CD4-positive, alpha-beta T cell treated with Interleukin-15 for 1 hour (primary cell): ENCODE data around the gene TLX1.

ENCODE experiments used
- DNase-seq: peaks from one replicate; pipeline ENCODE4 v3.0.0-alpha.2; 2020

TLX1 gene

DNA sequence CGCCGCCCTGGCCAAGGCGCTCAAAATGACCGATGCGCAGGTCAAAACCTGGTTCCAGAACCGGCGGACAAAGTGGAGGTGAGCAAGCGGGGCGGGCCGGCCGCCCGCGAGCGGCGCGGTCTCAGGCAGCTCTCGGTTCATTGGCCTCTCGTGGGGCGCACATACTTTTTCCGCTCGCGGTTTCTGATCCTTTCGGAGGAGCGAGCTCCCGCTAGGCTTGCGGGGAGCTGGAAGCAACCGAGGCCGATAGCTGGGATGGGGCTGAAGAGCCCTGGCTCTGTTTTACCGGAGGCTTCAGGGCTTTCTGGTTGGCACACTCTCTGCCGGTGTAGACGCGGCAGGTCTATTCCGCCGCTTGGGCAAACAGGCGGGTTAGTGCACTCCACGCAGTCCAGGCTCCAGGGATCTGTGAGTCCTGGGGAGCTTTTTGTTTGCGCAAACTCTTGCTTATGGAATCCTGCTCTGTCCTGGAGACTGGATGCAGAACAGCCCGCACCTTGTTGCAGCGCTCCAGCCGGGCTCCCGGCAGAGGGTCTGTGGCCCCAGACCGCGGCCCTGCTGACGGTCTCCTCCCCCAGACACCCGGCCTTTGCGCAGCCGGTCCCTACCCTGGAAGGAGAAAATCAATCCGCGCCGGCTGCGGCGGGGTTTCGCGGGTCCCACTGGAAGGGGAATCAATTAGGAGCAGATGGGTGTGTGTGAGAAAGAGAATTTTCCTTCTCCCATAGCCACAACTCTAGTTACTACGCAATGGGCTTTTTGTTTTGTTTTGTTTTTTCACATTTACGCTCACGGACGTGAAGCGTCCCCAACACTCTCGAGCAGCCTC is 3.4 kb downstream of the TLX1 start:
- no peak for DNase-seq

DNA sequence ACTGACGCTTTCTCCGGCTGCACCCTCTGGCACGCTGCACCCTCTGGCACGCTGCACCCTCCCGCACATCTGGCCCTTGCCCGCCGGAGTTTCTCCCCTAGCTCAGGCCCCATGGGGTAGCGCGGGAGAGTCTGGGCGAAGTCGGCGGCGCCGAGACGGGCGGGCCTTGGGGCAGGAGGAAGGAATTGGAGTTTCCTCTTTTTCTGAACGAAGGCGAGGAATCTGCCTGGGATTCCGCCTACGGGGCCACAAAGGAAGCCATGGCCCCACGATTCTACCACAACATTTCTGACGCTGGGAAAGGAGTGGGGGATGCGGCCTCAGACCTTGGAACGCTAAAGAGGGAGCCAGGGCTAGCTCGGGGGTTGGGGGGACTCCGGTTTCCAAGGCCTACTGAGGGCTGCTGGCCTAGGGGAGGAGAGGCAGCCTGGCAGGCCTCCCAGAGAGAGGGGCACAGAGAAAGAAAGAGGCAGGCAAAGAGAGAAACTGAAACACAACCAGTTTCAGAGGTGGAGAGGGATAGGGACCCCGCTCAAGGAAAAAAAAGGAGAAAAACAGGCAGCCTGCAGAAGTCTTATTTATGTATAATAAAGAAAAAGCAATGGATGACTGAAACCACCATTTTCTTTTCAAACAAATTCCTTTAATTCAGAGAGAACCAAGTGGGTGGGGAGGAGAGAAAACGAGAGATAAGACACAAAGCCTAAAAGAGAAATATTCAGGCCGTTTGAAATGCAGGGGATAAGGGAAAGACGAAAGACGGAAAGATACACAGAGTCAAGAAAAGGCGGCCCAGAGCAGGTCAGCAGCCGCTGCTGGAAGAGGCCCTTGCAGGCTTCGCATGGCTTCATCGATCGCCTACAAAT is 4.3 kb downstream of the TLX1 start:
- DNase-seq: no peak

DNA sequence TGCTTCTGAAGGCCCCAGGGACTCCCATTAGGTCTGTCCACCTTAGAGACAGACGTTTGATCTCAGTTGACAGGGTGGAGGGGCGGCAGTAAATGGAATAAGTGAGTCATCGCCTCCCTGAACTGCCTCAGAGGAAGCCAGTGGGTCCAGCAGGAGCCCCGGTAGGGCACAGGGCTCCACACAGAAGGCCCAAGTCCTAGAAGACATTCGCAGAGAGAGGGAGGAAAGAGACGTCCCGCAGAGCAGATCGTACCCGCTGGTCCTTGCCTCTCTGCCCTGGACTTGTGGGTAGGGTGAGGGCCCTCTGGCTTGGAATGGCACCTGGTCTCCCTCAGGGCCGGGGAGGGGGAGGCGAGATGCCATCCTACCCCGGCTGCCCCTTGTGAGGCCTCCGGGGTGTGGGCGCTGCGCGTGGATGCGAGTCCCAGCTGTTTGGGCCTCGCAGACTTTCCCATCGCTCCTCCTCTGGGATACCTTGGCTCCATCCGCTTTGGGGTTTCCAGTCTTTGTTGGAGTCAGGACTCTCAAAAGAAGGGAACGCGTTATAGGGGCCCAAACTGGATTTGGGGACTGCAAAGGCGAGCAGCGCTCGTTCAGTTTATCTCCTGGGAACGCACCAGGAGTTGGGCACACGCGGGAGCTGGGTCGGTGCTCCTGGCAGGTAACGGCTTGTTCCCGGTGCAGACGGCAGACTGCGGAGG is 5.1 kb downstream of the TLX1 start:
- DNase-seq: no peak

DNA sequence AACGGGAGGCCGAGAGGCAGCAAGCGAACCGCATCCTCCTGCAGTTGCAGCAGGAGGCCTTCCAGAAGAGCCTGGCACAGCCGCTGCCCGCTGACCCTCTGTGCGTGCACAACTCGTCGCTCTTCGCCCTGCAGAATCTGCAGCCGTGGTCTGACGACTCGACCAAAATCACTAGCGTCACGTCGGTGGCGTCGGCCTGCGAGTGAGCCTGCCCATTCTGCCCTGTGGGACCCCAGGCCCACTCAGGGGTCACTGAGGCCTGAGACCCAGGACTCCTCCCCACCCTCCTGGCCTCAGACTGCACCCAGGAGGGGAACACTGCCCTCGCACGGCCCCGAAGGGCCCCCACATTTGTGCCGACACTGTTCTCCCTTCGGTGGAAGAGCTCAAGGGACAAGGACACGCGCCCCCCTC is 5.6 kb downstream of the TLX1 start:
- DNase-seq: no peak

DNA sequence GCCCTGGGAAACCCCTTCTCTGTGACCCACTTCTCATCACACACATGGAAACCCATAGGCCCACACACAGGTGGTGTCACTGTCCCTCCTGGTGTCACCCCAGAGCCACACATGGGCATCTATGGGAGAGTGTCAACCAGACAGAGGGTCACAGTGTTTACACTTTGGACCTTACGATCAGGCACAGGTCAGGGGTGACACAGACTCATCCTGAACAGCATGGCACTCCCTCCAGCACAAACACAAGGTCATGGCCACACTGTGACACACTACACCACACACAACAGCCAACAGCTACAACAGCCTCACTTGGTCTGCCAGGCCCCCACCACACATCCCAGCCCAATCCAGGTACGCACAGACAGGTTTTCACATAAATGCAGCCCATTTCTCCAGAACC is 6.2 kb downstream of the TLX1 start:
- no peak for DNase-seq

DNA sequence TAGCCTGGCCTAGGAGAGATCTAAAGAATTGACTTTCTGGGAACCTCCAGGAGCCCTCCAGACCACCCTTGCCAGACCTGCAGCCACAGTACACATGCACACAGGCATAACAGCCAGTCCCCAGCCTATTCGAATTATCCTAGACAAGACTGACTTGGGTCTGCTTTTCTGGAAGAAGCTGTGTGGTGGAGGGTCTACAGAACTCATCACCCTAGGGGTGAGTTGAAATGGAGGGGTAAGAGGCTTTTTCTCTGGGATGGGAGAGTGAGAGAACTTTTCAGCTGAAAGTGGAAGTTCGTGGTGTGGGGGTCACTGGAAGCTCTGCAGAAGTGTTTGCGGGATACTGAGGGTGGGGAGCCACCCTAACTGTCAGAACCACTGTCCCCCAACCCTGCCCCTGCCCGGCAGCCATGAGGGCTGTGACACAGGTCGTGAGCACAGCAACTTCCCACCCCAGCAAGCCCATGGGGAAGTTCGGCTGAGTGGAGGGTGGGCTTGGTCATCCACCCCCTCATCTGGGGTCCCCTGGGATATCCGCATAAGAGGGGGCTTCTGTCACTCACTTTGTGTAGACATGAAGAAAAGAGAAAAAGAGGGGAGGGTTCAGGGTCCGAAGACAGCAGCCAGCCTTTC is 7.8 kb downstream of the TLX1 start:
- DNase-seq: no peak

DNA sequence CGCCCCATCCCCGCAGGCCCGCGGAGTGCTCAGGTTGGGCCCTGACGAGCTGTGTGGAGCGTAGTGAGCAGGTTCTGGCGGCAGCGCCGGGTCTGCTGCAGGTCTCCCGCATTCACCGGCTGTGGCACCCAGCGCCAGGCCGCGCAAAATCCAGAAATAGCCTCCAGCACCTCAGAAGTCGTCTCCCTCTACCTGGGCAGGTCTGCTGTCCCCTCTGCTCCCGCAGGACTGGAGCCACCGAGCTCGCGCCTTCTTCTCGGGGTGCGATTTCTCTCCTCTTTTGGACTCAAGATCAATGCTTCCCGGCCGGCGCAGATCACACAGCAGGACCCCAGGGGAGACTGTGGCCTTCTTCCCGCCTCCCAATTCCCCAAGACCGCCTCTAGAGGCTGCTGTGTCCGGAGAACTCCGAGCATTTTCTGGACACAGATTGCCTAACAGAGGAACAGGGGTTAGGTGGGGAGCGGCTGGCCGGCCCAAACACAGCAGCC is 8.4 kb downstream of the TLX1 start:
- no peak for DNase-seq

DNA sequence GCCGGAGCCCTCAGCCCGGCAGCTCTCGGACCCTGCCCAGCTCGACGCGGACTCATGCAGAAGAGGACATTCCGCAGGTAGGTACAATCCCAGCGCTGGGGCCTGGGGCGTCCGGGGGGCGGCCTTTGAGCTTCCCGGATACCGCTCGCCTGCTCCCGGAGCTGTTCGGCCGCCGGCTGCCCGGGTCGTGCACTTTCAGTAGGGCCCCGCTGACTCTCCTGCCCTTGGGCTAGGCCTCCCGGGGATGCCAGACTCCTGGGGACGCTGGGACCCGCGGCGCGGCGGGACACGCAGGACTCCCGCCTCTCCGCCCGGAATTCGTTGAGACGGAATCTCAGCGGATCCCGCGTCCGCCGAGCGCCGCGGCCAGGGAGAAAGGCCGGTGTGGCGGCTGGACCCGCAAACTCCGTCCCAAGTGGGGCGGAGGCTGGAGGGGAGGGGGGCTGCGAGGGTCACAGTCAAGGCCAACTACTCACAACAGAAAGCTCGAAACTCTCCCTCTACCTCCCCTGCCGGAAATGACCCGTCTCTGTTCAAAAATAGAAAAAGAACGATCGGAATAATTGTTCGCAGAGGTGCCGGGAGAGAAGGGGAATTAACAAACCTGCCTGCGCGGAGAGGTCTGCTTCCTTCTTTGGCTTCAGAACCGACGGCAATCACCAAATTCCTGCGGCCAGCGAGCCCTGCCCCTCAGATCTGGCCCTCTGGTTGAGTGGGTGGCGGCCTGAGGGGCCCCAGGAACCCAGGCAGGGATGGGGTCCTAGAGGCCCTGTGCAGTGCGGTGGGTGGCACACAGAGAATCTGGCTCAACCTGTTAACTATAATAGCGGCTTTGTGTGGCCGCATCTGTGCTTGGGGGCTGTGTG is 9.2 kb downstream of the TLX1 start:
- DNase-seq: no peak

DNA sequence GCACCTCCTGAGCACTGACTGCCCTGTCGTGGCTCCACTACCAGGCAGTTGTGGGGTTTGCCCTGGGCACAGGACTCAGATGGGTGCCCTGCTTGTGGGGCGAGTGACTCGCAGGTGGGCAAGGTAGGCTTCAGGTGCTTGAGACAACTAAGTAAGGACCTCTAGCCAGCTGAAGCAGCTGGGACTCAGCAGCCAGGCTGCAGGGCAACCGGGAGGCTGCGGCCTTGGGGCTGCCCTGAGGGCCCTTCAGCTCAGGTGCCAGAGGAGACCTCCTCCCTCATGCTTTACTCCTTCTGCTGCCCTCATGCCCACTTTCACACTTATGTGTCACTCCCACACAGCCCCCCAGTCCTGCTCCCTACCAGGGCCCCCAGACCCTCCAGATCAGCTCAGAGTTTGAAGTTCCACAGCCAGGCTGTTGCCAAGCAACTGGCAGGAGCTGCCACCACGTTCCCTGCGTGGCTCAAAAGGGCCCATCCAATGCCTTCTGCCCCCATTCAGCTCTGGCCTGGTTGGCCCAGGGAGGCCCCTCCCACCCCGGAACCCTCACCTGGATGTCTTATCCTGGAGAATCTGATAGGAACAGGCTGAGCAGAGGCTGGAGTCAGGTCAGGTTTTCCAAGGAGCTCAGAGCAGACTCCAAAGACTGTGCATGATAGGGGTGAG is 10.0 kb downstream of the TLX1 start:
- no peak for DNase-seq

DNA sequence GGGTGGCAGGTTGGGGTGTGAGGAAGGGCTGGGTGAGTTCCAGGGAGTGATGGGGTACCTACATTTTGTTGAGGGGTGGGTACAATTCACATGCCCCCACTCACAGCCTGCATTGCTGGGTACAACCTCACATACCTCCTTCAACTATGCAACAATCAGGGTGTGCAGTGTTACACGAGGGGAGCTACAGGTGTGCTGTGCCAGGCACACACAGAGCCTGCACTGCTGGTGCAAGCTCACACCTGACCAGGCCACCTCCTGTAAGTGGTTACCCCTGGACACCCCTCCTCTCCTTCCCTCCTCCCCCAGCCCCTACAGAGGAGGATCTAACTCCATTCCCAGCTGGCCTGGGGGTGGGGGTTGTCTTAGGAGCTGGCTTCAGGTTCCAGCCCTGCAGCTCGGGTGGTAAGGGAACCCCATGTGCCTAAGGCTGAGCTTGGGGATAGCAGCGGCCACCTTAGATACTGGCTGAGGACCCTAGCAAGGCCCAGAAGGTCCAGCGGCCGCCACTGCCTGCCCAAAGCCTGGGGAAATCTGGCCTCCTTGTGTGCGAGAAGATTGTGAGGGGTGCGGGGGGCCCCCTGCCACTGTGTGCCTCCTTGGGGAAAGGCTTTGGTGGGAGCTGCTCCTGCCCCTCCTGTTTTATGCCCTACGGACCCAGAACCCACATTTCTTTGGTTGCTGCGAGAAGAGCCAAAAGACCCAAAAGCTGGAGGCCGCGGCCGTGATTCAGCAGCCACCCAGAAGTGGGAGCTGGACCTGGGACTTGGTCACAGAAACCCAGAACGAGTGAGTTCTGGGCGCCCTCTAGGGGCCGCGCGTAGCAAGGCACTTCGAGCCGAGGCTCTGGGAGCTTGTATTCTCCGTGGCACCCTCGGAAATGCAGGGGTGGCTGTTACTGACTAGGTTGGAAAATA is 10.8 kb downstream of the TLX1 start:
- peak; percentile 75 for DNase-seq

DNA sequence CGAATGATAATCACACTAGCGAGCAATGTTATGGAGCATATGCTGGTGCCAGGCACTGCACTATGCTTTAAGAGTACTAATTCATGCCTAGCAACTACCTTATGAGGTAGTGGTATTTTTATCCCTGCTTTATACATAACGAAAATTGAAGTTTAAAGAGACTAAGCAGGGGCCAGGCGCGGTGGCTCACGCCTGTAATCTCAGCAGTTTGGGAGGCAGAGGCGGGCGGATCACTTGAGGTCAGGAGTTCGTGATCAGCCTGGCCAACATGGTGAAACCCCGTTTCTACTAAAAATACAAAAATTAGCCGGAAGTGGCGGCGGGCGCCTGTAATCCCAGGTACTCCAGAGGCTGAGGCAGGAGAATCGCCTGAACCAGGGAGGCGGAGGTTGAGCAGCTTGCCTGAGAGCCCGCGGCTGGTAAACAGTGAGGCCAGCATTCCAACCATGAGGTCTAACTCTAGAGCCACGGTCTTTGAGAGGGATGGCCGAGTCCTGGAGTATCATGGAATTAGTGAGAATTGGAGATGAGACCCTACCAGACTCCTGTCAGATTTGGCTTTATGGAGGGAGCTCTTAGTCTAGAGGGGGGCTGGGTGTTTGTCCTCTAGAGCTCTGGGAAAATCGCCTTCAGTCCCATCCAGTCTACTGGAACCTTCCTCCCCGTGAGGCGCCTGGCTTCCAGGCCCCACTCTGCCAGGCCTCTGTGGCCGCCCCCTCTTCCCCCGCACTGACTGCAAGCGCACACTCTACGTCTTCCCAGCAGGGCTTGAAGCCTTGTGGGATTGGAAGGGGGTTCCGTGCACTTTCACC is 11.6 kb downstream of the TLX1 start:
- no peak for DNase-seq

DNA sequence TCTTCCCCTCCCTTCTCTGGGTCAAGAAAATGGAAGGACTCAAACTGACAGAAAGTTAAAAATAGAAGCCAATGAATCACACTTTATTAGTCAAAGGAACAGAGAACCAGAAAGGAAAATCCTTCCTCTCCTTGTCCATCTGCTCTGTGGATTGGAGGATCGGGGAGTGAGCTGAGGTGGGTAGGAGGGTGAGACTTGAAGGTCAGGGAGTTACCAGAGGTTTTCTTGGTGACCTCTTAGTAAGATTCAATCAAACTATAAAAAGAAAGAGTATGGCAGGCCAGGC is 12.2 kb downstream of the TLX1 start:
- no peak for DNase-seq

DNA sequence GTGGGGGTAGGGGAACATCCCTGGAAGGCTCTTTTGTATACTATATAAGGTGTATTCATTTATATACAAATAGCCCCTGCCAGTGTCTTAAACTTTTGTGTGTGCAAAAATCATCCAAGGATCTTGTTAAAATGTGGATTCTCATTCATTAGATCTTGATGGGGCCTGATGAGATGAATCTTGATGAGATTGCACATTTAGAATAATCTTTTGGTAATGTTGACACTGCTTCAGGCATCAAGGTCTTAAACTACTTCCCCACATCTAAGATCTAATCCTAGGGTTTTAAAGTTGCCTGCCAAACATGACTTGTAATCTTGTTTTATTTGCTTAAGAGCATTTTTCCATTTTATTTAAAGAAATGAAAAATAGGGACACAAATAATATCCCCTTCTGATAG is 13.0 kb downstream of the TLX1 start:
- no peak for DNase-seq

DNA sequence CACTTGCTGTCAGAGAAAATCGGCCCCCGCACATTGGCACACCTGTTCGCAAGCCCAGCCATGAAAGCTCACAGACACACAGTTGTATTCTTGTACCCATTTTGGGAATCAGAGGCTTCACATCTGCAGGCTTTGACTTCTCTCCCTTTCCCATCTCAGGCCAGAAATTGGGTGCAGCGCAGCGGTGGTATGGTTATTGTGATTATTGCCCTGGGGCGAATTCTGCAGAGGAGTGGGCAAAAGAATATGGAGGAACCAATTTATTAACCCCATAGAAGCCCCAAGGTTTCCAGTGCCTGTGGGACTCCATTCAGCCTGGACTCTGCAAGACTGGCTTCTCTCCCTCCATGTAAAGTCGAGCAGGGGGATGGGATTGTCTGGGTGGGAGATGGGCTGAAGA is 14.0 kb downstream of the TLX1 start:
- DNase-seq: no peak

DNA sequence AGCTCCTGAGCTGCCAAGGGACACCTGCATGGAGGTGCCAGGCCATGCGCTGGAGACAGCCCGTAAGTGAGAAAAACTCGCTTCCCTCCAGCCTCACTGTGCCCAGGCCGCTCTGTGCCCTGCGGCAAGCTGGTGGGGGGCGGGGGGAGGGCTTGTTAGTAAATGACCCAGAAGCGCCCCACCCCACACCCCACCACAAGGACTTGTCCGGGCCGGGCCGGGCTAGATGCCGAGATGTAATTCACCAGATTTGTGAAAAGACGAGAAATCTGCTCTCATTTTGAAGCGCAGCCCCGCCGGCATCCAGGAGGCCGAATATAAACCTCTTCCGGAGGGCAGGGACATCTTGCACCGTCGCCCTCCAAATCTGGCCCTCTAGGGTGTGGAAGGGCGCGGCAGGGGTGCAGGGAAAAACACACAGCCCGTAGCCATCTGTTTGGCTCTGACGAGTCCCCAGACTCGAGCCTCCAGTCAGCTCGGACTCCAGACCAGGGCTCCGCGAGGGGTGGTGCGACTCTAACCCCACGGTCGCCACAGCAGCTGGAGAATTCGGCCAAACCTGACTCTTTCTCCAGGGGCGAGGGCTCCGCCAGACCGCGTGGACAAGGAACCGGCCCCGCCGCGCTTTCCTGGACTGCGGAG is 14.8 kb downstream of the TLX1 start:
- no peak for DNase-seq

DNA sequence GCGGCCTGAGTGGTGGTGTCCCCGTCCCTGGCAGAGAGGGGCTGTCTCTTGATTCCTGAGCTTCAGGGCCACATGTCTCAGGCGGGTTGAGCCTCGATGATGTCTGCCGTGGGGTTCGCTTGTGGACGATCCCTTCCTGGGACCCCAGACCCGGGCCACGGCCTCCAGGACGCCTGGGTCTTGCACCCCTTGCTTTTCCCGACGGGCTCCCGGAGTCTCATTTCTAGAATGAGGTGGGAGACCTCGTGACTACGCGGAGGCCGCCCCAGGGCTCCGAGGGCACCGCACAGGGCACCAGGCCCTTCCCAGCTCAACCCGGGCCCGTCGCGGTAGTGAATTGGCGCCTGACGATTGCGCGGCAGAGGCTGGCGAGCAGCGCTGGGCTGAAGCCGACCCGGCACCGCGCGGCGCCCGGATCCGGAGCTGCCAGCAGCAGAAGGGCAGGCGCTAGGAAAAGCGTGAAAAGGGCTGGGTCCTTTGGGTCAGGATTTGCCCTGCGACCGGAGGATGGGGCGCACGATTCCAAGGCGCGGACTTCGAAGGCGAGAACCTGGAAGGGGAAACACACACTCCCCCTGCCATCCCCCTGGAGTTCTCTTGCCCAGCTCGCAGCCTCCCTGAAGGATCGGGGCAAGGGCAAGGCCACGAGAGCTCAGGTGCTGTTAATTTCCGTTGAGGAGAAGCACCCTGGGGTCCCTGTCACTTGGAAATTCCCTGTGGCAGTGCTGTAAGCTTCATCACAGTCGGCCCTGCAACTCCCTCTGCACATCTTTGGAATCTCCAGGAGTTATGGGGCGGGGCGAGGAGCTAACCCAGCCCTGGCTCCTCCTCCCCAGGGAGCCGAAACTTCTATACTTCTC is 15.5 kb downstream of the TLX1 start:
- no peak for DNase-seq

DNA sequence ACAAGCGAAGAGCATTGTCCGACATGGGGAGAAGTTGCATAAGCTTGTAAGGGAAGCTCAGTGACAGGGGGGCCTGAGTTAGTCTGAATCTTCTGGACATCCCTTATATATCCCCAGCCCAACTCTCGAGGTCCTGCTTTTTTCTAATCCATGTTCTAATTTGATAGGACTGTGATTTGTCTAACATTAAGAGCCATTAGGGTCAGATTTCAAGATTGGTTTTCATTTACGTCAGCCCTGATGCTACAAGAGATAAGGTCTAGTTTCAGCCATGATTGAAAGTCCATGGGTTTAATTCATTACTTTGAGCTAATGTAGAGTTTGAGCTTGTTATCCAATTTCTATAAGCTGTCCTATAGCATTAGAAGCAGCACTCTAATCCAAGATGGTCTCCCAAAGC is 20.3 kb downstream of the TLX1 start:
- DNase-seq: no peak

DNA sequence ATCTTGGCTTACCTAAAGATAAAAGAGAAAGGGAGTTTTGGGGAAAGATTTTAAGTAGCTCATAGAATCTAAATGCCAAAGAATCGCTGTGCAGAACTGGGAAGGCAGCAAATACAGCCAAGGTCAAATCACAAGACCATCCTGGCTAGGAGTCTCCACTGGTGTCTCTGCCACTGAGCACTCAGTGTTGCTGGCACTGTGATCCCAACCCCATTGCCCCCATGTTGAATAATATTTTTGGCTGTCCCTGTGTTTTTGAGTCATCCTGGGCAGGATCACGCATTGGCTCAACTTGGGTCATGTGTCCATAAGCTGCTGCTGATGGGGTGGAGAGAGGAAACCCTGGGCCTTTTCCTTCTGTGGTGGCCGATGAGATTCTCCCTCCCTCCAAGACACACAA is 21.2 kb downstream of the TLX1 start:
- DNase-seq: no peak
